Central memory CD8-positive, alpha-beta T cell (primary cell): ENCODE data around the gene FBRSL1.
A peak's percentile ranks its signal among the peaks of the same experiment; 100 is the strongest.

Experiments
- ATAC-seq: fragments of 150-1000 bp; cut with Tn5 transposase; replicated peaks from 2 replicates; pipeline ENCODE4 v1.10.0; 2022; ENCODE audit warnings: mild to moderate bottlenecking, moderate FRiP score, moderate number of reproducible peaks; ENCODE audit not compliant: poor library complexity, severe bottlenecking; ENCODE audit errors: extremely low read depth
- DNase-seq, 2 donors: peaks; one replicate each; pipeline ENCODE4 v3.0.0; 2021; ENCODE audit warnings: low spot score in 2 of 2
- H3K27ac Mint-ChIP-seq: one replicate; pipeline ENCODE4 v1.8.0; 2022; ENCODE audit warnings: low read depth, mild to moderate bottlenecking, moderate library complexity, mixed read lengths
- H3K27me3 Mint-ChIP-seq: one replicate; pipeline ENCODE4 v1.8.0; 2022; ENCODE audit warnings: mixed read lengths
- H3K36me3 Mint-ChIP-seq: one replicate; pipeline ENCODE4 v1.8.0; 2022; ENCODE audit warnings: mild to moderate bottlenecking, moderate library complexity, mixed read lengths; ENCODE audit not compliant: insufficient read depth
- H3K4me1 Mint-ChIP-seq: one replicate; pipeline ENCODE4 v1.8.0; 2022; ENCODE audit warnings: mixed read lengths
- H3K4me3 Mint-ChIP-seq: one replicate; pipeline ENCODE4 v1.8.0; 2022; ENCODE audit warnings: mild to moderate bottlenecking, moderate library complexity, mixed read lengths
- H3K9me3 Mint-ChIP-seq: one replicate; pipeline ENCODE4 v1.8.0; 2022; ENCODE audit warnings: mixed read lengths

The FBRSL1 gene

GRCh38 chr12:132485619-132486018, 4.3 kb upstream of the FBRSL1 start:
- ATAC-seq (no peak), DNase-seq (no peak)
- Mint-ChIP-seq H3K4me3 (no peak overlapping the region), H3K27me3 (no peaks in the 10 kb centered on the region), H3K9me3 (no peaks in the 10 kb centered on the region), H3K27ac (peak overlapping the region; percentile 53), H3K4me1 (peaks cover 37% of the 10 kb centered on the region), H3K36me3 (peaks cover 6% of the 10 kb centered on the region)

- no peak for ATAC-seq
- peak overlapping the region; percentile 53 for H3K27ac Mint-ChIP-seq
- no peaks in the 10 kb centered on the region for H3K27me3 Mint-ChIP-seq
- H3K9me3 Mint-ChIP-seq: no peaks in the 10 kb centered on the region
- no peak overlapping the region for H3K4me3 Mint-ChIP-seq
- no peak for DNase-seq
- peaks cover 8% of the 10 kb centered on the region for H3K36me3 Mint-ChIP-seq
- peaks cover 38% of the 10 kb centered on the region for H3K4me1 Mint-ChIP-seq
Measured at GRCh38 chr12:132486168-132486567, 3.8 kb upstream of the FBRSL1 start.

DNA sequence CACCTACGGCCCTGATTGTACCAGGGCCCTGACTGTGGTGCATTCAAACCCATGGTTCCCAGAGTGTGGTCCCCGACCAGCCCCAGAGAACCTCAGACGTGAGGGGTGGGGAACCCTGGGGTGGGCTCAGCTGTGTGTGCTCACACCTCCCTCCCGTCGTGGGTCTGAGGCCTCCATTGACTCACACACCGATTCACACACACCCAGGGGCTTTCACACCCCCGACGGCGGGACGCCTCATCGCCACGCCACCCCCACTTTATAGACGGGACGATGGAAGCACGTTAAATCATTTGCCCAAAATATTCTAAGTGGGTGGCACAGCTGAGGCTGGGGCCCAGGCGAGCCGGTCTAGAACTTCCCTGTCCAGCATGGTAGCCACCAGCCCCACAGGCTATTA, 3.4 kb upstream of the FBRSL1 start:
- Mint-ChIP-seq H3K4me1 (peaks cover 42% of the 10 kb centered on the region), H3K27ac (peak overlapping the region; percentile 95), H3K9me3 (no peaks in the 10 kb centered on the region), H3K36me3 (peaks cover 12% of the 10 kb centered on the region), H3K27me3 (no peaks in the 10 kb centered on the region), H3K4me3 (no peak overlapping the region)
- ATAC-seq (no peak), DNase-seq (no peak)

- no peak for DNase-seq
- Mint-ChIP-seq H3K9me3 (no peaks in the 10 kb centered on the region), H3K4me1 (peaks cover 50% of the 10 kb centered on the region), H3K36me3 (peaks cover 12% of the 10 kb centered on the region), H3K4me3 (peak overlapping the region; percentile 90), H3K27me3 (no peaks in the 10 kb centered on the region), H3K27ac (peak overlapping the region; percentile 95)
- ATAC-seq: no peak
Measured at GRCh38 chr12:132487311-132487741, 2.6 kb upstream of the FBRSL1 start.

DNA sequence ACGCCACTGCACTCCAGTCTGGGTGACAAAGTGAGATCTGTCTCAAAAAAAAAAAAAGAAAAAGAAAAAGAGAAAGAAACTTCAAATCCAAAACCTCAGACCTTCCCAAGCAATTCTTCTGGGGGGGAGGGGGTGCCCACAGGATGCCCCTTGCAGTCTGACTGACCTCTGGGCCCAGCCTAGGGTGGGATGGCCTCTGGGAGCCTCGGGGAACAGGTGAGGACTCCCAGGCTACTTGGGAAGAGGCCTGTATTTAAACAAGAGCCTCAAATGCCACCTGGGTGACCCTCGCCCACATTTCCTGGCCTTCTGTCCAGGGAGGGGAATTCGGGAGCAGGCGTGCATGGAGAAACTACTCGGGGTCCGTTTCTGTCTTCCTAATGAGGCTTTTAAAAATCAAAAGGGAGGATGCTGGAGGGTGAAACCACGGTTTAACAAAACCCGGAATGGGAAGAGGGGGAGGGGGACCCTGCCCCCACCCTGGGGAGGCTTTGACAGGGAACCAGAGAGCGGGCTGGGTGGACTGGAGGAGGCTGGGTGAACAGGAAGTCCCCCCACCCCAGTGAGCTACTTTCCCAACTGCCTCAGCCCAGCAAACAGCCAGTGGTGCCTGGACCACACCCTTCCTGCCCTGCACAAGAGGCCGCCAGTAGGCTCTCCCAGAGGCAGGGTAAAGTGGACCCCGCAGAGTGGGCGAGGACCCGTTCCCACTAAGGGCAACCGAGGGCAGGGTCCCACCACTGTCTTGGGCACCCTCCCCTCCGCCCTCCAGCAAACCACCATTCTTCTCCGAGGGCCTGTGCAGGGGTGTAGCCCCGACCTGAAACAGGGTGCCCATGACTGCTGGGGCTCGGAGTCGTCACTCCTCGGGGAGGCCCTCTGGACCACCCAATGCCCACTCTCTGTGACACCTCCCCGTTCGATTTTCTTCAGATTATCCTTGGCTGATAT, 1.5 kb upstream of the FBRSL1 start:
- peaks cover 13% of the 10 kb centered on the region for H3K36me3 Mint-ChIP-seq
- ATAC-seq: no peak
- peak overlapping the region; percentile 90 for H3K4me3 Mint-ChIP-seq
- DNase-seq: no peak
- no peaks in the 10 kb centered on the region for H3K27me3 Mint-ChIP-seq
- no peaks in the 10 kb centered on the region for H3K9me3 Mint-ChIP-seq
- H3K4me1 Mint-ChIP-seq: peaks cover 60% of the 10 kb centered on the region
- H3K27ac Mint-ChIP-seq: peak overlapping the region; percentile 95

GRCh38 chr12:132489078-132489601, 811 bp upstream of the FBRSL1 start:
- Mint-ChIP-seq H3K4me3 (peak overlapping the region; percentile 90), H3K36me3 (peaks cover 14% of the 10 kb centered on the region), H3K9me3 (no peaks in the 10 kb centered on the region), H3K4me1 (peaks cover 68% of the 10 kb centered on the region), H3K27me3 (no peaks in the 10 kb centered on the region), H3K27ac (peak overlapping the region; percentile 95)
- peak; percentile 44 to 58 for DNase-seq
- no peak for ATAC-seq

- Mint-ChIP-seq H3K4me3 (peak overlapping the region; percentile 81), H3K27ac (peak overlapping the region; percentile 54), H3K27me3 (no peaks in the 10 kb centered on the region), H3K9me3 (no peaks in the 10 kb centered on the region), H3K36me3 (peaks cover 19% of the 10 kb centered on the region), H3K4me1 (peaks cover 80% of the 10 kb centered on the region)
- DNase-seq (no peak), ATAC-seq (no peak)
Measured at GRCh38 chr12:132490422-132491137, 629 bp downstream of the FBRSL1 start.

- Mint-ChIP-seq H3K27ac (peak overlapping the region; percentile 54), H3K9me3 (no peaks in the 10 kb centered on the region), H3K4me1 (peaks cover 77% of the 10 kb centered on the region), H3K27me3 (no peaks in the 10 kb centered on the region), H3K4me3 (peak overlapping the region; percentile 81), H3K36me3 (peaks cover 19% of the 10 kb centered on the region)
- DNase-seq (no peak), ATAC-seq (no peak)
Measured at GRCh38 chr12:132491138-132491663, 1.2 kb downstream of the FBRSL1 start.

DNA sequence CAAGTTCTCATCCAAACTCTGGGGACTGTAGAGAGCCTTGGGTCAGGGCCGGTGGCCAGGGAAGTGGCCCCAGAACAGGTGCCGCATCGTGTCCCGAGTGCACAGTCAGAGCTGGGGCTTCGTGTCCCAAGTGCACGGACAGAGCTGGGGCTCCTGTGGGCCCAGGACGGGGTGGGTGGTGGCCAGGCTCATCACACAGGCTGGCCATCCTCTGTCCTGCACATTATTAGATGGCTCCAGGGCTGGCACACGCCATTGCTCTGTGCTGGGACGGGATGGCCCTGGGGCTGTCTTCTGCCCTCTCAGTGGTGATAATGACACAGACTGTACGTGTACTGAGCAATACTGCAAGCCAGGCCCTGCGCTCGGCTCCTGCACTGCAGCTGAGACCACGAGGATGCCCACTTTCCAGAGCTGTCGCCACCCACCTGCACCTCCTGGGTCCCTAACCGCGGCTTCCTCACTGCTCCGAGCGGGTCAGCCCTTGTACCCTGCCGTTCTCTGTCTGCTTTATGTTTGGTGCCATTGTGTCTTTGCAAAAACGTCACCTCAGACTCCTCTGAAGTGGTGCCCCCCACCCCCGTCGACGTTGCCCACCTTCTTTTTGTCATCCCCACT, 1.9 kb downstream of the FBRSL1 start:
- DNase-seq (no peak), ATAC-seq (no peak)
- Mint-ChIP-seq H3K27ac (peak overlapping the region; percentile 54), H3K4me3 (peak overlapping the region; percentile 81), H3K9me3 (no peaks in the 10 kb centered on the region), H3K36me3 (peaks cover 19% of the 10 kb centered on the region), H3K4me1 (peaks cover 77% of the 10 kb centered on the region), H3K27me3 (no peaks in the 10 kb centered on the region)

DNA sequence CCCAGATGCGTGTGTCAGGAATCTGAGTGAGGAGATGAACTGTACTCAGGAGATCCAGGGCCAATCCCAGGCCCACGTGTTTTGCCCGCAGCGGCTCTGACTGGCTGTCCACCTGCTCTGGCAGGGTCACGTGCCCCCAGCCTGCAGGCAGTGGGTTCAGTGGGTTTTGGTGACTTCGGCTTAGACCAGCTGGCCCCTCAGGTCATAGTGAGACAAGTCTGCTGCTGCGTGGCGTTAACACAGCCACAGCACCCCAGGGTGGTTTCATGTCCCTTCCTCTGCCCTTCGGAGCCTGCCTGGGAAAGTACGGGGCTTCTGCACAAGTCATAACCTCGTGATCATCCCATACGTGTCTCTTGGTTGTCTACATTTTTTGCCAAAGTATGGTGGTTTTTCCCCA, 2.6 kb downstream of the FBRSL1 start:
- peaks cover 74% of the 10 kb centered on the region for H3K4me1 Mint-ChIP-seq
- peak overlapping the region; percentile 81 for H3K4me3 Mint-ChIP-seq
- H3K27me3 Mint-ChIP-seq: no peaks in the 10 kb centered on the region
- no peaks in the 10 kb centered on the region for H3K9me3 Mint-ChIP-seq
- DNase-seq (no peak), ATAC-seq (no peak)
- peaks cover 19% of the 10 kb centered on the region for H3K36me3 Mint-ChIP-seq
- peak overlapping the region; percentile 54 for H3K27ac Mint-ChIP-seq

DNA sequence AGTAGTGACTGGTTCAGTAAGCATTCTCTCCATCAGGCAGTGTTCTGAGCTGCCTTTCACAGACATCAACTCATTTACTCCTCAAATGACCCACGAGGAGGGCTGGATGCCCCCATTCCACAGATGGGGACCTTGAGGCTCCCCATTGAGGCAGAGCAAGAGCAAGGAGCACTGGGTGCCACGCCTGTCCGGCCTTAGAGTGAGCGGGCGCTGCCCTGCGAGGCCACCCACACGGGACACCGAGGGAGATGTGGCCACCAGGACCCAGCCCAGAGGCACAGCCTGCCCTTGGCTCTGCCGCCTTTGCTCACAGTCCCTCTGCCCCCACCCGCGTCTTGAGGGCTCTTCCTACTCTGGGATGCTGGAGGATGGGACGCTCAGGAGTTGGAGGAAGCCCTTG, 3.0 kb downstream of the FBRSL1 start:
- H3K9me3 Mint-ChIP-seq: no peaks in the 10 kb centered on the region
- peaks cover 69% of the 10 kb centered on the region for H3K4me1 Mint-ChIP-seq
- peaks cover 18% of the 10 kb centered on the region for H3K36me3 Mint-ChIP-seq
- no peaks in the 10 kb centered on the region for H3K27me3 Mint-ChIP-seq
- DNase-seq: no peak
- H3K4me3 Mint-ChIP-seq: peak overlapping the region; percentile 81
- H3K27ac Mint-ChIP-seq: peak overlapping the region; percentile 54
- ATAC-seq: no peak

DNA sequence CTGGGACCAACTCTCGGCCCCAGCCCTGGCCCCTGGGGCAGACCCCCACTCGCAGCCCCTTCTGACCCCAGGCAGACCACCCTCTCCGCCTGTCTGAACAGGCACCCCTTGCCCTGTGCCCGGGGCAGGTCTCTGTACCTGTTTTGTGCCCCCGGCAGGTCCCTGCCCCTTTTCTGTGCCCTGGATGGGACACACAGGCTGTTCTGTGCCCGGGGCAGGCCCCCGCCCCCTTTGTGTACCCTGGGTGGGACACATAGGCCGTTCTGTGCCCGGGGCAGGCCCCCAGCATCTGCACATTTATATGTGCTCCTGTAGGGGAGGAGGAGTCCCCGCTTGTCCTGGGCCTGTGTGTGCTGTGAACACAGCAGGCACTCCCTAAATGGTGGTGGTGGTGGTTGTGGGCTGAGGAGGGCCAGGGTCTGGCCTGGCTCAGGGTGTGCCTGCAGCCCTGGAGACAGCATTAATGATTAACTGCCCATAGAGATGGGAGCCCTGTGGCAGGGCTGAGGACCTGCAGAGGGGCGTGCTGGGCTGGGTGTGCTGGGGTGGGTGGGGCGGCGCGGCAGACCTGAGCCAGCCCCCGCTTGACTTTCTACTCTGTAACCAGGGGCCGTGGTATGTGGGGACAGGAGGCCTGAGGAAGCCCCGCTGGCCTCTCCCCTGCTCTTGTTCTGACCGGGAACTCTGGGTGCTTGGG, 3.7 kb downstream of the FBRSL1 start:
- Mint-ChIP-seq H3K4me3 (peak overlapping the region; percentile 81), H3K36me3 (peaks cover 15% of the 10 kb centered on the region), H3K27me3 (no peaks in the 10 kb centered on the region), H3K9me3 (no peaks in the 10 kb centered on the region), H3K4me1 (peaks cover 62% of the 10 kb centered on the region), H3K27ac (peak overlapping the region; percentile 70)
- ATAC-seq (no peak), DNase-seq (no peak)
